Adrenal gland (tissue), 12 donors: ENCODE data around the gene F11. TPM values are rescaled to one million over a fixed set of nuclear protein-coding genes. Genes with fewer than 3 reads are reported as not detected.

ENCODE experiments used
- DNase-seq, 7 donors: peaks; one replicate each; pipeline ENCODE4 v3.0.0-alpha.2; 2019 to 2020
- H3K27ac ChIP-seq, 5 donors: fragments of 200-600 bp; sonication (generic) in 4 of 5; 1 replicate in 3 of 5; 2 replicates in 2 of 5; pipeline versions ENCODE4 v1.5.1 to v1.8.0; 2016 to 2020; ENCODE audit warnings: mild to moderate bottlenecking in 1 of 5
- H3K27me3 ChIP-seq: fragments of 200-600 bp; 2 replicates; pipeline ENCODE4 v1.8.0; 2021
- H3K36me3 ChIP-seq, 2 donors: fragments of 200-600 bp; replicated peaks in 1 of 2; 1 replicate in 1 of 2; 2 replicates in 1 of 2; pipeline versions ENCODE4 v1.5.1 to v1.8.0; 2018 to 2022
- H3K4me1 ChIP-seq, 2 donors: fragments of 200-600 bp; replicated peaks in 1 of 2; 1 replicate in 1 of 2; 2 replicates in 1 of 2; pipeline versions ENCODE4 v1.5.1 to v1.8.0; 2018 to 2021
- H3K4me3 ChIP-seq, 4 donors: fragments of 200-600 bp; sonication (generic) in 3 of 4; one replicate each; pipeline ENCODE4 v1.5.1; 2016 to 2018
- H3K9me3 ChIP-seq, 3 donors: fragments of 200-600 bp; sonication (generic) in 1 of 3; replicated peaks in 1 of 3; 1 replicate in 2 of 3; 2 replicates in 1 of 3; pipeline versions ENCODE4 v1.5.1 to v1.8.0; 2016 to 2021
- POLR2A ChIP-seq, 2 donors: fragments of 450-650 bp; IDR thresholded peaks; one replicate each; pipeline ENCODE4 v1.6.1; 2017; ENCODE audit warnings: antibody characterized with exemption in 2 of 2, mild to moderate bottlenecking in 2 of 2, moderate library complexity in 1 of 2
- WGBS, 4 donors: extraction: QIAGEN DNeasy Blood & Tissue Kit in 2 of 4; methylation state at CpG; one replicate each; pipeline versions ENCODE4 v1.1.5 to v1.1.7; 2013 to 2017; 5-methylcytosine and 5-hydroxymethylcytosine counted together
- intact Hi-C, 2 donors: fragments of 100-400 bp; cut with DNase I; formaldehyde crosslinking; loops; one replicate each; pipeline versions ENCODE4 v1.14.1 to v1.15.0; 2022 to 2023
- polyA plus RNA-seq, 3 donors: library from polyadenylated mRNA; stranded (reverse); fragments of 200-250 nt in 2 of 3; fragments of 350-450 nt in 1 of 3; fragmentation: Illumina TruSeq in 1 of 3; extraction: RNeasy Lipid Tissue Mini Kit (QIAGEN cat#74804) in 1 of 3; gene quantifications; one replicate each; pipeline ENCODE4 v1.2.3, GENCODE V29; 2013 to 2014
- total RNA-seq, 9 donors: library from RNA; depleted of rRNA in 4 of 9; stranded (reverse); fragments of >200 nt in 4 of 9; fragments of 120-200 nt in 1 of 9; fragmentation: NEBNext Ultra II Directional in 1 of 9; extraction: Animal tissue kit (Norgen Biotek cat#: 25700) in 1 of 9; gene quantifications; one replicate each; pipeline versions ENCODE4 v1.1.0 to v1.2.4, GENCODE V29; 2013 to 2023
- TF ChIP-seq, protein P1 (sequence below), 6 experiments: fragments of 450-650 bp in 4 of 6; fragments of 200-600 bp in 2 of 6; sonication (generic) in 1 of 6; IDR thresholded peaks; 1 replicate in 5 of 6; 2 replicates in 1 of 6; pipeline versions ENCODE4 v1.5.1 to v1.8.0; 2016 to 2021; ENCODE audit warnings: antibody characterized with exemption in 6 of 6, mild to moderate bottlenecking in 2 of 6, moderate library complexity in 1 of 6
- donor health status: healthy with polysubstance abuse.
- donor health status: Bipolar disorder and iron deficiency.
- donor health status: DM: yes; HTN: yes; CAD: no.
- donor health status: DM: no; HTN: no; CAD: no.
- donor health status: DM: no; HTN: no; CAD: no.
- donor health status: DM: yes; HTN: yes; CAD: no.

The F11 gene
- total and polyA plus RNA-seq, 12 donors: 0.07 to 0.19 (median 0.14) TPM; not detected in 8

DNA sequence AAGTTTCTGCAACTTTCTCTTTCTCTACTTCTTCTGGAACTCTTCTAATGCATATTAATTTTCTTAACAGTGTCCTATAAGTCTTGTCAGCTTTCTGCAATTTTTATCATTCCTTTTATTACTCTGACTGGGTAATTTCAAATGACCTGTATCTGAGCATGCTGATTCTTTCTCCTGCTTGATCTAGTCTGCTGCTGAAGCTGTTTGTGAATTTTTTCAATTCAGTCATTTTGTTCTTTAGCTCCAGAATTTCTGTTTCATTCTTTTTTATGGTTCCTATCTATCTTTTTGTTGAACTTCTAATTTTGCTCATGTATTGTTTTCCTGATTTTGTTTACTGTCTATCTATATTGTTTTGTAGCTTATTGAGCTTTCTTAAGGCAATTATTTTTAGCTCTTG lies 40.1 kb upstream of the F11 start:
- Histone ChIP-seq H3K36me3 (no peaks in the 10 kb centered on the region), H3K27ac (no peak overlapping the region), H3K9me3 (no peaks in the 10 kb centered on the region), H3K27me3 (no peaks in the 10 kb centered on the region), H3K4me1 (no peaks in the 10 kb centered on the region), H3K4me3 (no peak overlapping the region)
- TF ChIP-seq POLR2A (IDR thresholded peaks at IDR 0.05): no peak
- TF ChIP-seq, protein P1, sequence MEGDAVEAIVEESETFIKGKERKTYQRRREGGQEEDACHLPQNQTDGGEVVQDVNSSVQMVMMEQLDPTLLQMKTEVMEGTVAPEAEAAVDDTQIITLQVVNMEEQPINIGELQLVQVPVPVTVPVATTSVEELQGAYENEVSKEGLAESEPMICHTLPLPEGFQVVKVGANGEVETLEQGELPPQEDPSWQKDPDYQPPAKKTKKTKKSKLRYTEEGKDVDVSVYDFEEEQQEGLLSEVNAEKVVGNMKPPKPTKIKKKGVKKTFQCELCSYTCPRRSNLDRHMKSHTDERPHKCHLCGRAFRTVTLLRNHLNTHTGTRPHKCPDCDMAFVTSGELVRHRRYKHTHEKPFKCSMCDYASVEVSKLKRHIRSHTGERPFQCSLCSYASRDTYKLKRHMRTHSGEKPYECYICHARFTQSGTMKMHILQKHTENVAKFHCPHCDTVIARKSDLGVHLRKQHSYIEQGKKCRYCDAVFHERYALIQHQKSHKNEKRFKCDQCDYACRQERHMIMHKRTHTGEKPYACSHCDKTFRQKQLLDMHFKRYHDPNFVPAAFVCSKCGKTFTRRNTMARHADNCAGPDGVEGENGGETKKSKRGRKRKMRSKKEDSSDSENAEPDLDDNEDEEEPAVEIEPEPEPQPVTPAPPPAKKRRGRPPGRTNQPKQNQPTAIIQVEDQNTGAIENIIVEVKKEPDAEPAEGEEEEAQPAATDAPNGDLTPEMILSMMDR (IDR thresholded peaks at IDR 0.05): no peak
- no peak for DNase-seq
- intact Hi-C loops: no loop called here

DNA sequence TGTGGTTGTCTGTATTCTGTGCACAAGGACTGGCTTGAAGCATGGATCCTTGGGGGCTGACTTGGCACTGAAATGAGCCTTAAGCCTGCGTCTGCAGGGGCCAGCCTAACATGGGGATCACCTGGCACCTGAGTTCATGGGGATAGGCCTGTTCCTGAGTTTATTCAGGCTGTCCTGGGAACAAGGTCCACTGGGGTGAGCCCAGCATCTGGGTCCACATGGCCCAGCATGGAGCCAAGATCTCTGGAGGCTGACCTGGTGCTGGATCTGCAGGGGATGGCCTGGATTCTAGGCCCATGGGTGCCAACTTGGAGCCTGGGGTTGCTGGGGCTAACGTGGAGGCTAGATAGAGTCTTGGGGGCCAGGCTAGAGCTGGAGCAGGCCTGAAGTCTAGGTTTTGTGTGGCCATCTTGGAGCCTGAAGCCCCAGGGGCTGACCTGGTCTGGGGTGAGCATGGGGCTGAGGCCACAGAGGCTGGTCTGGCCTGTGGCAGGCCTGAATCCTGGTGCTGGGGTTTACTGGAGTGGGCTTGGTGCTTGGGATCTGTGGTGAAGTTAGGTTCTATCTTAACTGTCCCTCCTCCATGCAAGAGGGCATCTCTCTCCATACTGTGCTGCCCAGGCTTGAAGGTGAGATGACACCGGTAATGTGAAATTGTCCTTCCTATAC lies 39.3 kb upstream of the F11 start:
- WGBS, 4 donors: 83 to 100% (median 93%) methylated on average over 2 to 3 of the region's 3 CpGs
- Histone ChIP-seq H3K9me3 (no peaks in the 10 kb centered on the region), H3K36me3 (no peaks in the 10 kb centered on the region), H3K27ac (no peak overlapping the region), H3K4me3 (no peak overlapping the region), H3K27me3 (no peaks in the 10 kb centered on the region), H3K4me1 (no peaks in the 10 kb centered on the region)
- DNase-seq: no peak
- intact Hi-C loops: no loop called here
- TF ChIP-seq POLR2A (IDR thresholded peaks at IDR 0.05): no peak
- TF ChIP-seq, protein P1 (IDR thresholded peaks at IDR 0.05): no peak

DNA sequence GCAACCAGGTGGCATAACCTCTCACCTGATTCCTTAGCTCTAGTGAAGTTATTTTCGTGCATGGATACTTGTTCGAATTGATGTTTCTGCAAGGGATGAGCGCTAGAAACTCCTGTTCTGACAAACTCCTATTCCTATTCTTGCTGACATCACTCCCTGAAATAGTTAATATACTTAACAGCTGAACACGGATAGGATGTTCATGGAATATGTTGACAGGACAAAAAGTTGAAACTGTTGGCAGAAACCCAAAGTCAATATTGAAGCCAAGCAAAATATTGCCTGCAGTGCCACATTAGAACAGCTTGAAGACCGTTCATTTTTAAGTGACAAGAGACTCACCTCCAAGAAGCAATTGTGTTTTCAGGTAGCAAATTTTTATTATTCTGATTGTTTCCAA lies 38.8 kb upstream of the F11 start, which contains the start of gene KLKB1:
Gene KLKB1, plus strand, starts transcription at position 287 of the 400 bp plus-strand sequence. CDS start 689 bp downstream, outside the sequence.
- TF ChIP-seq, protein P1 (IDR thresholded peaks at IDR 0.05): no peak
- no peak for TF ChIP-seq POLR2A (IDR thresholded peaks at IDR 0.05)
- WGBS, 4 donors: 61 to 71% (median 66%) methylated on average over 5 of the region's 5 CpGs
- intact Hi-C loops: no loop called here
- DNase-seq: no peak
- Histone ChIP-seq H3K9me3 (no peaks in the 10 kb centered on the region), H3K27ac (no peak within 1 kb of the TSS), H3K36me3 (no peaks in the 10 kb centered on the region), H3K4me3 (no peak within 1 kb of the TSS), H3K27me3 (no peaks in the 10 kb centered on the region), H3K4me1 (no peaks in the 10 kb centered on the region)

DNA sequence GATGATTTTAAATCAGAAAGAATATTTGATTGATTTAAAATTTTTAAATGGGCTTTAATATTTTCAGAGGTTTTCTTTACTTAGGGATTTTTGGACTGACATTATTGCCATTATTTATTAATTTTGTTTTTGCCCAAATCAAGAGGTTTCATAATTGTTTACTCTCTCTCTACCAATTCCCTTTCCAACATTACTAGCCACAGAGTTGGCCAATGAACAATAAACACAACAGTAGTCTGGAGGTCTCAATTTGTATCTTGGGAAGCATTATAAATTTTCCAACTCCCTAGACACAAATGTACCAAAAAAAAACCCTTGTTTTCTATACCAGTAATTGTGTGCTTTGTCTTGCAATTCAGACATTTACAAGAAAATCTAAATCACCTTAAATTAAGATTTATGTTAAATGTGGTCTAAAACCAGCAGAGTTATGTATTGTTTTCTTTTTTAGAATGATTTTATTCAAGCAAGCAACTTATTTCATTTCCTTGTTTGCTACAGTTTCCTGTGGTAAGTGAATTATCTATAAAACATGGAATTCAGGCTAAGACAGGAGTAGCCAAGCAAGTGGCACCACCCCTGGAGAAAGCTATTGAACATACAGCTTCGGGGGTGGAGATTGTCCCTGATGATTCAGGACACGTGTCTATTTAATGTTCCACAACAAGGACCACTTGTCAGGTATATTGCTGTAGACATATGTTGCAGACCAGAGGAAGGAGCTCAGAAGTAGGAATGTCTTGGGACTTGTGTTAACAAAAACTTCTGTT lies 38.1 kb upstream of the F11 start:
- H3K4me1 ChIP-seq: no peaks in the 10 kb centered on the region
- no peaks in the 10 kb centered on the region for H3K36me3 ChIP-seq
- H3K4me3 ChIP-seq: no peak overlapping the region
- no peaks in the 10 kb centered on the region for H3K27me3 ChIP-seq
- no peak for TF ChIP-seq POLR2A (IDR thresholded peaks at IDR 0.05)
- TF ChIP-seq, protein P1 (IDR thresholded peaks at IDR 0.05): no peak
- intact Hi-C loops: no loop called here
- 35 to 68% (median 43%) methylated on average over 2 of the region's 2 CpGs for WGBS, 4 donors
- H3K27ac ChIP-seq: no peak overlapping the region
- DNase-seq: no peak
- no peaks in the 10 kb centered on the region for H3K9me3 ChIP-seq
